Measurements from ENCODE around the gene LAMA3.

The LAMA3 gene

GRCh38 chr18:23752363-23752762 lies 63.1 kb downstream of the LAMA3 start:
- Histone ChIP-seq H3K79me2 (ENCODE audit: insufficient read depth, low read length) (no peaks in the 10 kb centered on the region), H3K9me2 (replicated peaks; ENCODE audit: low read depth, low read length) (no peaks in the 10 kb centered on the region), H3K4me2 (ENCODE audit: low read depth, low read length, poor library complexity, severe bottlenecking) (no peak overlapping the region), H3K36me3 (ENCODE audit: insufficient read depth, low read length) (no peaks in the 10 kb centered on the region), H4K20me1 (ENCODE audit: insufficient read depth, low read length, poor library complexity, severe bottlenecking) (no peaks in the 10 kb centered on the region), H3K4me1 (ENCODE audit: insufficient read depth, low read length, poor library complexity, severe bottlenecking) (no peaks in the 10 kb centered on the region), H3F3A (ENCODE audit: low read depth) (no peaks in the 10 kb centered on the region), H3K4me3 (ENCODE audit: low read length, poor library complexity, severe bottlenecking) (no peak overlapping the region), H3K27me3 (ENCODE audit: insufficient read depth, low read length, poor library complexity, severe bottlenecking) (no peaks in the 10 kb centered on the region), H3K9ac (ENCODE audit: low read depth, low read length, poor library complexity, severe bottlenecking) (no peak overlapping the region), H3K9me3 (ENCODE audit: insufficient read depth, low read depth, low read length) (no peaks in the 10 kb centered on the region), H2AFZ (ENCODE audit: low read length) (0 out of 2 replicates have a peak overlapping the region, but pooled peaks have one; percentile 41)
- TF ChIP-seq CTCF (conservative IDR thresholded peaks at IDR 0.05; ENCODE audit: low read length) (no peak), EZH2phosphoT487 (IDR thresholded peaks at IDR 0.05; ENCODE audit: borderline replicate concordance) (no peak)

- H3K36me3 ChIP-seq (ENCODE audit: insufficient read depth, low read length): no peaks in the 10 kb centered on the region
- no peaks in the 10 kb centered on the region for H4K20me1 ChIP-seq (ENCODE audit: insufficient read depth, low read length, poor library complexity, severe bottlenecking)
- H3K4me2 ChIP-seq (ENCODE audit: low read depth, low read length, poor library complexity, severe bottlenecking): no peak overlapping the region
- H3K9ac ChIP-seq (ENCODE audit: low read depth, low read length, poor library complexity, severe bottlenecking): no peak overlapping the region
- no peaks in the 10 kb centered on the region for H3K79me2 ChIP-seq (ENCODE audit: insufficient read depth, low read length)
- H2AFZ ChIP-seq (ENCODE audit: low read length): 0 out of 2 replicates have a peak overlapping the region, but pooled peaks have one; percentile 41
- TF ChIP-seq CTCF (conservative IDR thresholded peaks at IDR 0.05; ENCODE audit: low read length): no peak
- no peak for TF ChIP-seq EZH2phosphoT487 (IDR thresholded peaks at IDR 0.05; ENCODE audit: borderline replicate concordance)
- H3K27me3 ChIP-seq (ENCODE audit: insufficient read depth, low read length, poor library complexity, severe bottlenecking): no peaks in the 10 kb centered on the region
- H3K9me2 ChIP-seq (replicated peaks; ENCODE audit: low read depth, low read length): no peaks in the 10 kb centered on the region
- H3K4me1 ChIP-seq (ENCODE audit: insufficient read depth, low read length, poor library complexity, severe bottlenecking): no peaks in the 10 kb centered on the region
- no peaks in the 10 kb centered on the region for H3K9me3 ChIP-seq (ENCODE audit: insufficient read depth, low read depth, low read length)
- H3K4me3 ChIP-seq (ENCODE audit: low read length, poor library complexity, severe bottlenecking): no peak overlapping the region
- H3F3A ChIP-seq (ENCODE audit: low read depth): no peaks in the 10 kb centered on the region
Observed at GRCh38 chr18:23752796-23753195, 63.5 kb downstream of the LAMA3 start.

- no peak overlapping the region for H2AFZ ChIP-seq (ENCODE audit: low read length)
- no peaks in the 10 kb centered on the region for H3K36me3 ChIP-seq (ENCODE audit: insufficient read depth, low read length)
- no peaks in the 10 kb centered on the region for H4K20me1 ChIP-seq (ENCODE audit: insufficient read depth, low read length, poor library complexity, severe bottlenecking)
- H3K4me3 ChIP-seq (ENCODE audit: low read length, poor library complexity, severe bottlenecking): no peak overlapping the region
- H3K27me3 ChIP-seq (ENCODE audit: insufficient read depth, low read length, poor library complexity, severe bottlenecking): no peaks in the 10 kb centered on the region
- no peaks in the 10 kb centered on the region for H3K9me2 ChIP-seq (replicated peaks; ENCODE audit: low read depth, low read length)
- no peak for TF ChIP-seq CTCF (conservative IDR thresholded peaks at IDR 0.05; ENCODE audit: low read length)
- no peak for TF ChIP-seq EZH2phosphoT487 (IDR thresholded peaks at IDR 0.05; ENCODE audit: borderline replicate concordance)
- H3K9ac ChIP-seq (ENCODE audit: low read depth, low read length, poor library complexity, severe bottlenecking): no peak overlapping the region
- no peaks in the 10 kb centered on the region for H3F3A ChIP-seq (ENCODE audit: low read depth)
- no peaks in the 10 kb centered on the region for H3K4me1 ChIP-seq (ENCODE audit: insufficient read depth, low read length, poor library complexity, severe bottlenecking)
- H3K9me3 ChIP-seq (ENCODE audit: insufficient read depth, low read depth, low read length): no peaks in the 10 kb centered on the region
- no peak overlapping the region for H3K4me2 ChIP-seq (ENCODE audit: low read depth, low read length, poor library complexity, severe bottlenecking)
- H3K79me2 ChIP-seq (ENCODE audit: insufficient read depth, low read length): no peaks in the 10 kb centered on the region
Observed at GRCh38 chr18:23756590-23757436, 67.6 kb downstream of the LAMA3 start.

Data from Loucy (cell line).